BJ (cell line): ENCODE data around the gene PCNX2. TPM values are rescaled to one million over a fixed set of nuclear protein-coding genes. Genes with fewer than 3 reads are reported as not detected.

Source experiments
- CTCF ChIA-PET: fragments of 350-600 bp; formaldehyde crosslinking; extraction: SDS; loops from one replicate; lab custom pipeline; 2021; ENCODE audit warnings: antibody characterized with exemption, inconsistent platforms; lab: Yijun Ruan, JAX
- POLR2A ChIA-PET: fragments of 300-600 bp; sonication (Branson Sonifier 250); formaldehyde crosslinking; extraction: SDS; loops from one replicate; lab custom pipeline; 2021; ENCODE audit warnings: antibody characterized with exemption; lab: Charles Lee
- DNase-seq: peaks from one replicate; pipeline ENCODE4 v3.0.0-alpha.2; 2011; ENCODE audit warnings: low read depth
- H3K27me3 ChIP-seq: 2 replicates; pipeline ENCODE4 v1.6.0; 2011; ENCODE audit warnings: low read length; ENCODE audit not compliant: control insufficient read depth, insufficient read depth
- H3K36me3 ChIP-seq: 2 replicates; pipeline ENCODE4 v1.5.1; 2011; ENCODE audit warnings: low read length; ENCODE audit not compliant: control insufficient read depth, insufficient read depth
- H3K4me3 ChIP-seq: 2 replicates; pipeline ENCODE4 v1.5.1; 2011; ENCODE audit warnings: low read depth, mild to moderate bottlenecking, control low read depth, low read length
- polyA plus RNA-seq: library from polyadenylated mRNA; depleted of rRNA; stranded (reverse); fragments of >200 nt; gene quantifications from 2 replicates; pipeline ENCODE4 v1.2.3, GENCODE V29; 2011
- TF ChIP-seq, protein P1 (sequence below): IDR thresholded peaks from 2 replicates; pipeline ENCODE4 v1.5.1; 2011; ENCODE audit warnings: low read depth, mild to moderate bottlenecking, control low read depth, inconsistent platforms, low read length, moderate library complexity; ENCODE audit not compliant: insufficient read depth

PCNX2 gene
- polyA plus RNA-seq, 1 experiment, result 10.1 TPM

- Histone ChIP-seq H3K4me3 (no peak overlapping the region), H3K36me3 (no peaks in the 10 kb centered on the region), H3K27me3 (no peaks in the 10 kb centered on the region)
- TF ChIP-seq, protein P1, sequence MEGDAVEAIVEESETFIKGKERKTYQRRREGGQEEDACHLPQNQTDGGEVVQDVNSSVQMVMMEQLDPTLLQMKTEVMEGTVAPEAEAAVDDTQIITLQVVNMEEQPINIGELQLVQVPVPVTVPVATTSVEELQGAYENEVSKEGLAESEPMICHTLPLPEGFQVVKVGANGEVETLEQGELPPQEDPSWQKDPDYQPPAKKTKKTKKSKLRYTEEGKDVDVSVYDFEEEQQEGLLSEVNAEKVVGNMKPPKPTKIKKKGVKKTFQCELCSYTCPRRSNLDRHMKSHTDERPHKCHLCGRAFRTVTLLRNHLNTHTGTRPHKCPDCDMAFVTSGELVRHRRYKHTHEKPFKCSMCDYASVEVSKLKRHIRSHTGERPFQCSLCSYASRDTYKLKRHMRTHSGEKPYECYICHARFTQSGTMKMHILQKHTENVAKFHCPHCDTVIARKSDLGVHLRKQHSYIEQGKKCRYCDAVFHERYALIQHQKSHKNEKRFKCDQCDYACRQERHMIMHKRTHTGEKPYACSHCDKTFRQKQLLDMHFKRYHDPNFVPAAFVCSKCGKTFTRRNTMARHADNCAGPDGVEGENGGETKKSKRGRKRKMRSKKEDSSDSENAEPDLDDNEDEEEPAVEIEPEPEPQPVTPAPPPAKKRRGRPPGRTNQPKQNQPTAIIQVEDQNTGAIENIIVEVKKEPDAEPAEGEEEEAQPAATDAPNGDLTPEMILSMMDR, result no peak
- CTCF ChIA-PET, result no interaction called here
- DNase-seq, result no peak
- POLR2A ChIA-PET, result no interaction called here
Measured at GRCh38 chr1:233038581-233038980, 256.9 kb downstream of the PCNX2 start.

DNA sequence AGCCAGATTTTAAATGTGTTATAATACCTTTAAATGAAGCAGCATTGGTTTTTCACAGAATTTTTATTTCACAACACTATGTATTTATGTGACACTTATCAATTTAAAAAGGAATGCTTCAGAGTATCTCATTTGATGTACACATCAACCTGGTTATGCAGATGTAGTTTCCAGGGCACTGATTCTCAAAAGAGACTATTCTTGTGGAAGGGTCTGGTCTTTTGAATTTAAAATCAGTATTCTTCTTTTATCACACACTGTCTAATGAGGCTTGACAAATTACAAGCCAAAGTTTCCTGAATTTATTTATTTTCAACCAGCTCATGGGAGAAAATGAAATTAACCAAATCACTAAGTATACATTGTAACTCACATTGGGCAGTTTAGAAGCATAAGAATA, 257.7 kb downstream of the PCNX2 start:
- POLR2A ChIA-PET, result no interaction called here
- TF ChIP-seq, protein P1, result no peak
- CTCF ChIA-PET, result no interaction called here
- H3K4me3 ChIP-seq, result no peak overlapping the region
- H3K36me3 ChIP-seq, result no peaks in the 10 kb centered on the region
- DNase-seq, result no peak
- no peaks in the 10 kb centered on the region for H3K27me3 ChIP-seq

DNA sequence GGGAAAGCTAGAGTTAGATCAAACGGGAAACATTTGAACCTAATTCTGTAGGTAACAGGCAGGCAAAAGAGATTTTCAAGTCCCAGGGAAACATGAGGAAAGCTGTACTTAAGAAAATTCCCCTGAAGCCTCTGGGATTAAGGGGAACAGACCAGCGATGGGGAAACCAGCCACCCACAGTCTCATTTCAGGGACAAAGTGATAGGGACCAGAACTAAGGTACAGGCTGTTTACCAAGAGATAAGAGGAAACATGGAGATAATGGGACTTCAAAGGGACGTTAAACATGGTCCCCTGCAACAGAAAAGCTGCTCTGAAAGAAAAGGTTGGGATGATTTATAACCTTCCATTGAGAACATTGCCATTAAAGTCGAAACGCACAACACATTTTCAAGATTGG, 260.7 kb downstream of the PCNX2 start:
- TF ChIP-seq, protein P1, result no peak
- POLR2A ChIA-PET, result no interaction called here
- CTCF ChIA-PET, result interaction anchor here (0.6 to 1.2 kb wide), 2 partner anchors 11 to 1041 kb away, joined by 3 to 4 read pairs; no protein-coding TSS in a partner anchor

GRCh38 chr1:233033361-233033760, 262.2 kb downstream of the PCNX2 start:
- TF ChIP-seq, protein P1, result no peak
- H3K36me3 ChIP-seq, result no peaks in the 10 kb centered on the region
- H3K27me3 ChIP-seq, result no peaks in the 10 kb centered on the region
- H3K4me3 ChIP-seq, result no peak overlapping the region
- CTCF ChIA-PET, result no interaction called here
- POLR2A ChIA-PET, result no interaction called here
- peak; percentile 30 for DNase-seq

More for the DNA sequence above, 260.7 kb downstream of the PCNX2 start:
- Histone ChIP-seq H3K27me3 (no peaks in the 10 kb centered on the region), H3K36me3 (no peaks in the 10 kb centered on the region), H3K4me3 (no peak overlapping the region)
- DNase-seq, result no peak

- Histone ChIP-seq H3K36me3 (no peaks in the 10 kb centered on the region), H3K27me3 (no peaks in the 10 kb centered on the region), H3K4me3 (no peak overlapping the region)
- DNase-seq, result no peak
- TF ChIP-seq, protein P1, result no peak
- POLR2A ChIA-PET, result no interaction called here
- CTCF ChIA-PET, result no interaction called here
Measured at GRCh38 chr1:233032916-233033315, 262.6 kb downstream of the PCNX2 start.
